ENCODE measurements around the gene MED27. TPM values are rescaled to one million over a fixed set of nuclear protein-coding genes. Genes with fewer than 3 reads are reported as not detected.

MED27 gene, protein sequence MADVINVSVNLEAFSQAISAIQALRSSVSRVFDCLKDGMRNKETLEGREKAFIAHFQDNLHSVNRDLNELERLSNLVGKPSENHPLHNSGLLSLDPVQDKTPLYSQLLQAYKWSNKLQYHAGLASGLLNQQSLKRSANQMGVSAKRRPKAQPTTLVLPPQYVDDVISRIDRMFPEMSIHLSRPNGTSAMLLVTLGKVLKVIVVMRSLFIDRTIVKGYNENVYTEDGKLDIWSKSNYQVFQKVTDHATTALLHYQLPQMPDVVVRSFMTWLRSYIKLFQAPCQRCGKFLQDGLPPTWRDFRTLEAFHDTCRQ
- total RNA-seq (2014; rRNA removed): 34.9 and 49.6 TPM in 2 replicates
- 48.4 TPM for polyA plus RNA-seq (2012)

DNA sequence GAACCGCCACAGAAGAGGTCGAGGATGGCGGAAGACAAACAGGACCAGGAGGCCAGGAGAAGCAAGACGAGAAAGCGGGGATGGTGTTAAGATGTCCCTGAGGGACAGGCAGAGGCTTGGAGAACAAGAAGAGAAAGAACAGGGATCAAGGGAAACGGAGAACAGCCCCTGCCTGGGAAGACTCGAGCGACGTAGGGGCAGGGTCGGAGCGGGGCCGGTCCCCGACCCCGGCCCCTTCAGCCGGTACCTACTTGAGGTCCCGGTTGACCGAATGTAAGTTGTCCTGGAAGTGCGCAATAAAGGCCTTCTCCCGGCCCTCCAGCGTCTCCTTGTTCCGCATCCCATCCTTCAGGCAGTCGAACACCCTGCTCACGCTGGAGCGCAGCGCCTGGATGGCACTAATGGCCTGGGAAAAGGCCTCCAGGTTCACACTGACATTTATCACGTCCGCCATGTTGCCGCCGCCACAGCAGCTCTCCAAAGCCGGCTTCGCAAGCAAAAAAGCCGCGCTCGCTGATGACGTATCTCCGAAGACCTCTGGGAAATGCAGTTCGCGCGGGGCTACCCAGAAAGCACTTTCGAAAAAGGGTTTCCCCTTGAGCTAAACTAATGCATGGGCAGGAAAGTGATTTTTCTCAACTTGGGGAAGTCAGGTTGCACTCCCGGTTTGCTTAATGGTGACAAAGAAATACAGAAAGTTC, at the start of gene MED27:
MED27 (minus strand) TSS at position 477 of the 701 bp plus-strand sequence; CDS start at position 454, 23 bp downstream.
- peak; percentile 90 for DNase-seq (ENCODE audit: low read depth)

DNA sequence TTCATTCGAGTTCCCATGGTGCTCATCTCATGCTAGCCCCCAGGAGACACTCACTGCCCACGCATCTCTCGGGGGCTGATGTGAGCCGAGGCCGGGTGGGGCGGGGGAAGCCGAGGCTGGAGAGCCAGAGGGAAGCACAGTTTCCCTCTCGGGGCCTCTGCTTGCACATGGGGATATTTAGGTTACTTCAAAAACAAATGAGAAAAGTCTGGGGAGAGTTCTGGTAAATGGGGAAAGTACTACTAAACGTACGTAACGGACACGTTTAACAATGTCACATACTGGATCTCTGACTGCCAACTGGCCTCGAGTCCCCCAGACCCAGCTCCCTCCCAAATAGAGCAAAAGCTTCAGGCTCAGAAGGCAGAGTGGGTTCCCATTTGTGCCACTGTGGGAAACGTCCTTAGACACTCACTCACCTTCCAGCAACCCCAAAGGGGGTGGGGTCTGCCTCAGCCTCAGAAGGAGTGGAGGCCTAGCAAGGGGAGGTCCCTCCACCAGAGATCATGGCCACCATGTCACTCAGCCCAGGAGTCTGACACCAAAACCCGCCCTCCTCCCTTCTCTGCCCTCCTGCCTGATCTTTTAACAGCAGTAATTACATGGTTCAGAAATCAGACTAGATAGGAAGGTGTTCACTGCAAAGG, 48.3 kb upstream of the MED27 start:
- no peak for DNase-seq (ENCODE audit: low read depth)

DNA sequence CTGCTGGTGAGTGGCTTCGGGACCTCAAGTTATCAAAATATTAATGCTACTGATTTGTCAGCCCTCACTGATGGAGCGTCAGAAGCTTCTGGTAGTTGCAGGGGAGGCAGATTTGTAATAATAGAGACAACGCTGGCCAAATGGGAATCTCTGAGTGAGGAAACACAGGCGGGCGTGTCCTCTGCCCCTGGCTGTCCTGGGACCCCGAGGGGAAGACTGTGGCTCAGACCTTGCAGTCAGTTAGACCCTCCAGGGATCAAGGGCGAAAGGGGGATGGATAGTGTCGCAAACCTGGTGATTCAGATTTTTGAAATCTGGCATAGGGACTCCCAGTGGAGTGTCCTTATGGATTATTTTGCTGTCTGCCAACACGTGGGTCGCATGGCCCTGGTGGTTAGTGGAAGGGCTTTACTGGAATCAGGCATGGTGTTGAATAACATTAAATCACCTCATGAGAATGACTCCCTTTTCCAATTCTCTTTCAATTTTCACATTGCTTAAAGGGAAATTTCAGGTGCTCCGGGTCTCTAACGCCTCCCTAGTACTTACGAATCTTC, 47.1 kb upstream of the MED27 start:
- DNase-seq (ENCODE audit: low read depth): no peak

DNA sequence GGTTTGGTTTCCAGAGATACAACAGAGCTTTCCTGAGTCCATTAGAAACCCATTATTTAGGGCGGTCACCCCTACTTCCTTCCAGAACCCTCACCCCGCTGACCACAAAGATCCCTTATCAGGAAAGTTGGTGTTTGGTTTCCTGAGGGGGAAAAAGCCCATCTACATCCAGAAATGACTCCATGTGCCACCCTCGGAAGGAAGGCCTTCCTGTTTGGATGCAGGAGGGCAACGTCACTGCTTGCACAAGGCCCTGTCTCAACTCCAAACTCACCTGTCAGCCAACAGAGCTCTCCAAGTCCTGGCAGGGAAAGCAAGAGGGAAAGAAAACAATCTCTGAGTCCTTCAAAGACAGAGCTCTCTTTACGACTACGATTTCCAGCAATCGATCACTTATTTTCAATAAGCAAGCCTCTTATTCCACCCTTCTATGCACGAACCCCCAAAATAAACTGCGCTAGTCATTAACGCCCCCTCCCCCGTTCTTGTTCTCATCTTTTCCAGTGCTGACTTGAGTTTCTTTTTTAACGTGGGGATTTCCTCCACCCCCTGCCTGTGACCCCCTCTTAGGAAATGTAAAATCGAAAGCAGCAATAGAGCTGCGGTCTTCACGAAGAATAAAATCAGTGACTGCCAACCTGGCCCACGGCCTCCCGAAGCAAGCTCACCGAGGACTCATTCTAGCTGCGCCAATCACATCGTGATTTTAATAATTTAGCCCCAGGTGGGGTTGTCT, 46.4 kb upstream of the MED27 start:
- no peak for DNase-seq (ENCODE audit: low read depth)

DNA sequence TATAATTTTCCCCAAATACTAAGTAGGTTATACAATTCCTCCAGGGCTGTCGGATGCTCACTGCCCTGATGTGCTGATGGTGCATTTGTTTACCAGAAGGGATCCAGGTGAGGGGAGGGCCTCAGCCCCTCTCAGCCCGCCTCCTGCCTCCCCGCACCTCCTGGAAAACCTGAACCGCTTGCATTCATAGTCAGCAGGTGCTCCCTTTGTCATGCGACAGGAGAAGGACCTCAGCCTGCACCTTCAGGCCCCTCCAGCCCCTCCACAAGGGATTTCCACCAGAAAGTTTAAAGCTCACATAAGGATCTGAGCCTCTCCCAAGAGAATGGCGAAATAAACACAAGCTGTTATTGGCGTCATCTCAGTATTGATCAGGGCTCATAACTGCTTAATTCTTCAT, 45.7 kb upstream of the MED27 start:
- no peak for DNase-seq (ENCODE audit: low read depth)

DNA sequence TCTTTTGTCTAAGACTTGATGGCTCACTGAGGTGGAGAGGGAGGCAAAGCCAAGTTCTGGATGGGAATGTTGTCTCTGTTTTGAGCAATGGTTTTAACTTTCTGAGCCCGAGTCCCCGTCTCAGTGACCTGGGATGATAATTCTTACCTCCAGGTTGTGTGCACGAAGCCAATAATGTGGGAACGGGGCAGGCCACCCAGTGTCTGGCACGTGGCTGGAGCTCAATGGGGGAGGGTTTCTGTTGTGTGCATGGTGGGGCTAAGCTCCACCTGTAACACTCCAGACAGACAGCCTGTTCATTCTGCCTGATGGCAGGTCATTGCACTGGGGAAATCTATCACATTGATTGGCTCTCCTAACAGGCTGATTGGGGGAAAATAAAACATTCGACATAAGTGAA, 45.1 kb upstream of the MED27 start:
- DNase-seq (ENCODE audit: low read depth): no peak

DNA sequence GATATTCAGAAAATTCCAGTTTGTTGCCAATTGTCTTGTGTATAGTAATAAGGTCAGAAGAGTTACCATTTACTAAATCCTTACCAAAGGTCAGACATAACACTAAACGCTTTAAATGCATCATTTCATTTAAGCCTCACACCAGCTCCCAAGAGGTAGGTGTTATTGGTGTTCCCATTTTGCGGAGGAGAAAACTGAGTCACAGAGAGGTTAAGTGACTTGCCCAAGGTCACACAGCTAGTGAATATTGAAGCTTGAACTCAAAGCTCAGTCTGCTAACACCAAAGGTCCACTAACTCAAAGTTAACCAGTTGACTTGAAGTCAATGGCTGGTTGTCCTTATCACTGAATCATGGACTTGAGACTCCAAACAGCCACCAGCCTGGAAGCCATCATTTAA, 41.4 kb upstream of the MED27 start:
- no peak for DNase-seq (ENCODE audit: low read depth)

DNA sequence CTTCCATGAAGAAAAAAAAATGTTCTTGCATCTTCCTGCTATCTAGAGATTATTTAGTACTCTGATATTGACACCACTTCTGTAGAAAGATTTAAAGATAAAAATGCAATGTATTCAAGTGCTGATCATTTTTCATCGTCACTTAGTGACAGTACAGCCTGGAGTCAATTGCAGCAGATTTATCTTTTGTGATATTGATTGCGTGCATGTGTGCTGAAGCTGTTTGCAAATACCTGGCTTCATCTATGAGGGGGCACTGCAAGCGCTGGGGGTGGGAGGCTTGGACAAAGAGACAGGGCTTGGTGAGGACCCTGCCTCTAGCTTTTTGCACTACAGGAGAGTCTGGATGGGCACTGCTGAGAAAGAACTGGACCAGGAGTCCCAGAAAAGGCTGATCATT, 38.0 kb upstream of the MED27 start:
- DNase-seq (ENCODE audit: low read depth): no peak

DNA sequence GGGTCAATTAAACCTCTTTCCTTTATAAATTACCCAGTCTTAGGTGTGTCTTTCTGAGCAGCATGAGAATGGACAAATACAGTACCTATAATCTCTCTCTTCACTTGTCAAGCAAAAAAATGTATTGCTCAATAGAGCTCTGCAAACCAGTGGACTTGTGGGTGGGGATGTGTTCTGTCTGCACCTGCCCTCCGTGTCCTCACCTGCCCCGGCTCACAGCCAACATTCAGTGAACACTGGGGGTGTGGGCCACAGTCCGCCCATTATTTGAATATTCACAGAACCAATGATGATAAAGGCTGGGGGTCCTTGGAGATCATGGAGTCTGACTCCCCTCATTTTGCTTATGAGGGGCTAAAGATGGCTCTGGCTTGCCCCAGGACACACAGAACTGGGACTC, 36.9 kb upstream of the MED27 start:
- DNase-seq (ENCODE audit: low read depth): no peak

DNA sequence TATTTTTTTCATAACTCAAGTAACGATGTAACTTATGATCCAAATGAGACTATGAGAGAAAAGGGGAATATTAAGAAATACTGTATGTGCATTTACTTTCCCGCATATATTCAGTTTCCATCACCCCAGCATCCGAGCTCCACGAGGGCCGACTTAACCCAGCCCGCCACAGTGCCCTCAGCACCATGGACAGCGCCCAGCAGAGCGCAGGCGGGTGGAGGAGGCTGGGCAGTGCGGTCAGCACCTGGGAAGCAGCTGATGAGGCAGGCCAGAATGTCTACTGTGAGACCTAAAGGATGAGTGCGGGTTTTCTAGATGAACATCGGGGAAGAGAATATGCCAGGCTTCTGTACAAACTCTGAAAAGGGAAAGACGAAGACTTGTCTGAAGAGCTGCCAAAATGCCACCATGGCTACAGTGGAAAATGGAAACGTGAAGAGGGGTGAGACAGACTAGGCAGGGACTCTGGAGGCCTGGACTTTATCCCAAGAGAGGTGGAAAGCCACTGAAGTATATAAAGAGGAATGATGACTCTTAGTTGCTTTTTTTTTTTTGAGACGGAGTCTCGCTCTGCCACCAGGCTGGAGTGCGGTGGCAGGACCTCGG, 34.5 kb upstream of the MED27 start:
- peak; percentile 53 for DNase-seq (ENCODE audit: low read depth)

DNA sequence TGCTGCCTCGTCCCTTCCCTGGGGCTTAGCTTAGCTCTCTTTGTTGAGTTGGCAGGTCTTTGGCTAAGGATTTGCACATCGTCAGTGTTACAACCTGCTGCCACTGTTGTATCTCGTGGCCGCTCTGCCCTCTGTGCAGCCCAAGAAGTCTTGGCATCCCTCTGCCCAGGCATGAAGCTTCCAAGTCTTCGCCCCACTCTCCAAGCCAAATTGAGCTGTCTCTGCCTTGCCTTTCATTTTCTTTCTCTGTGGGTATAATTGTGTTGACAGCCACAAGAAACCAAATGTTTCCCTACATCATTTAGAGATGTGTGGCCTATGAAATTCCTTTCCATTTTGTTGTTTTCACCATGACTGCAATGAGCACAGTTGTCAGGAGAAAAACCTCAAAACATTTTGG, 29.6 kb upstream of the MED27 start:
- DNase-seq (ENCODE audit: low read depth): no peak

DNA sequence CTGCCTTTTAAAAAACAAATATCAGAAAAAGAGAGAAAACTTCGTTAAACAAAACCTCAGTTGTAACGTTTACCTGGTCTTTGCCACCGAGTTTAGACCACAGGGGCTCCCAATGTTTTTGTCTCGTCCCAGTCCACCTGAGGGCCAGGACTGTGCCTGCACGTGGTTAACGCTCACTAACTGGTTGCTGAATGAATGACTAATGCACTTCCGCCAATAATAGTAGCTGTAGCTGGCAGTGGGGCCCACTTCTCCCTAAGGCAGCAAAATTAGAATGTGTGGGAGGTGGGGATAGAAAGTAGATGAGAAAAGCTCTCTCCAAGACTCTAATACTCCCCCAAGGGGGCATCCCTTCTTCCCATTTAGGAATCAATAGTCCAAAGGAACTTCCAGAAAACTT, 29.1 kb upstream of the MED27 start:
- no peak for DNase-seq (ENCODE audit: low read depth)

DNA sequence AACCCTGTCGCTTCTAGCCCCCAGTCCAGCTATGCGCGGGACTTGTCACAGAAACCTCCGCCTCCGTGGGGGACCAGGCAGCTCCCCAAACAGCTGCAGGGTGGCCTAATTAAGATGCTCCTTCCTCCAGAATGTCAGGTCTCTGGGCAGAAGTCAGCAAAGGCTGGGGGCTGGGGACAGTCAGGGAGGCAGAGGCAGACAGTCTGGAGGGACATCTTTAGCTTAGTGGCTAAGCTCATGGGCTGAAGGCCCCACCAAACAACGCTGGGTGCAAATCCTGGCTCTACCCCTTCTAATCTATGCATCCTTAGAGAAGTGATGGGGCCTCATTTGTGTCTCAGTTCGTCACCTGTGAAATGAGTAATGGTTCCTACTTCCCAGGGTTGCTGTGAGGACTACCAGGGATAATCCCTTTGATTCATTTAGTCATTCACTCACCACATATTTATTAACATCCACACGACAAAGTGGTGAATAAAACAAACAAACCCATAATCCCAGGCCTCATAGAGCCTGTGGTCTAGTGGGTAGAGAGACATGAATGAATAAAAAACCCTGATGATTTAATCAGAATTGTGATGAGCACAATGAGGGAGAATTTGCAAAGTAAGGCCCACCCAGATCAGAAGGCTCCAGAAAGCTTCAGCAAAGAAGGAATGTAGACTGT, 20.2 kb upstream of the MED27 start:
- peak; percentile 81 for DNase-seq (ENCODE audit: low read depth)

DNA sequence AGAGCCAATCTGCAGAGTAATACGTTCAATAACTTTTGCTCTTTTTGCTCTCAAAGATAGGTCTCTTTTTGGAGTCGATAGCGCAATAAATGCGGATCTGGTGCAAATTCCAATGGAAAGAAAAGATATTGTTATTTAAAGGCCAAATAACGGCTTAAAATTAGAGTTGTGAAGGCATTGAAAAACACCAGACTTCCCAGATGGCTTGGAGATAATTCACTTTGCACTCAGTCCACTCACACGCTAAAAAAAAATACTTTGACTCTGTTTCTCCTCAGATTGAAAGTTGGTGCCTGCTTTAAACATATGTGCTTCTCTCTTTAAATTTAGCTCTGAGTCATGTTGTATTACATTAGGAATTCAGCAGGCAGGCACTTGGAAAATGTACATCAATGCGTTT, 19.5 kb upstream of the MED27 start:
- DNase-seq (ENCODE audit: low read depth): no peak

DNA sequence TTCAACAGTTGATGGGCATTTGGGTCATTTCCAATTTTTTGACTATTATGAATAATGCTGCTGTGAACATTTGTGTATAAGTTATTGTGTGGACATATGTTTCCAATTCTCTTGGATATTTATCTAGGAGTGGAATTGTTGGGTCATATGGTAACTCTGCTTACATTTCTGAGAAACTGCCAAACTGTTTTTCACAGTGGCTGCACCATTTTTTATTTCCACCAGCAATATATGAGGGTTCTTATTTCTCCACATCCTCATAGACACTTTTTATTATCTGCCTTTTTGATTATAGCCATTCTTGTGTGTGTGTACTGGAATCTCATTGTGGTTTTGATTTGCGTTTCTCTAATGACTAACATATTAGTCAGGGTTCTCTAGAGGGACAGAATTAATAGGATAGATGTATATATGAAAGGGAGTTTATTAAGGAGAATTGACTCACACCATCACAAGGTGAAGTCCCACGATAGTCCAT, 14.7 kb upstream of the MED27 start:
- DNase-seq (ENCODE audit: low read depth): peak; percentile 62

DNA sequence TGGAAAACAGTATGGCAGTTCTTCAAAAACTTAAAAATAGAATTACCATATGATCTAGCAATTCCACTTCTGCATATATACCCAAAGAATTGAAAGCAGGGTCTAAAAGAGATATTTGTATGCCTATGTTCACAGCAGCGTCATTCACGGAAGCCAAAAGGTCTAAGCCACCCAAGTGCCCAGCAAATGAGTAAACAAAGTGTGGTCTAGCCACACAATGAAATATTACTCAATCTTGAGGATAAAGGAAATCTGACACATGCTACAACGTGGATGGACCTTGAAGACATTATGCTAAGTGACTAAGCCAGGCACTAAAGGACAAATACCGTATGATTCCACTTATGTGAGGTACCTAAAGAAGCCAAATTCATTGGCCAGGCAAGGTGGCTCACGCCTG, 11.1 kb upstream of the MED27 start:
- peak; percentile 83 for DNase-seq (ENCODE audit: low read depth)

DNA sequence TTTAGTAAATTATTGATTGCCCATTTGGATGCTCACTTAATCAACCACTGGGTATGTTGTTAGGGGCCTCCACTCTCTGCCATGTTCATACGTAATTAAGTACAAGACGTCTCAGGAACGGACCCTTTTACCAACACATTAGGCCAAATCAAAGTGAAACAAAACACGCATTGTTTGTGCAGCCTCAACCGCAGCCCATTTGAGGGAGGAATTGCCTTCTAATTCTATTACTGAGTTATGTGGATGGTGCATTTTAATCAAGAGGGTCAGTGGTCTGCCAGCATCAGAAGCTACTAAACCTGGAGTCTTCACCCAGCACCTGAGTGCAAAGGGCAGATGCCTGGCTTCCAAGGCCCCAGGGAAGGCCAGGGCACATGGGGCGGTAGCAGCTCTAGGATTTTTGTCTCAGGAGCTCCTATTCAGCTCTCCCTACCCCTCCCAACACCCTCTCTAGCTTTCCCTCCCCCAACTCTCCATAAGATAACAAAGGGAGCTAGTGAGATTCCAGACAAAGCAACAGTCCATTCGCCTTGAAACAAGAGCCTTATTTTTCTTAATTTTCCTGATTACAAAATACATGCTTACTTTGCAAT, 7.9 kb upstream of the MED27 start:
- no peak for DNase-seq (ENCODE audit: low read depth)

DNA sequence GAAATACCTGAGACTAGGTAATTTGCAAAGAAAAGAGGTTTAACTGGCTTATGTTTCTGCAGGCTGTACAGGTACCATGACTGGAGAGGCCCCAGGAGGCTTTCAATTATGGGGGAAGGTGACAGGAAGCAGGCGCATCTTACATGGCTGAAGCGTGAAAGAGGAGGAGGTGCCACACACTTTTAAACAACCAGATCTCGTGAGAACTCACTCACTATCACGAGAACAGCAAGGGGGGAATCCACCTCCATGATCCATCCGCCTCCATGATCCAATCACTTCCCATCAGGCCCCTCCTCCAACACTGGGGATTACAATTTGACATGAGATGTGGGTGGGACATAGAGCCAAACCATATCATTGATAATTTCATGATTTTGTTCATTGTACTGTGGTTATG, 2.5 kb upstream of the MED27 start:
- DNase-seq (ENCODE audit: low read depth): no peak

DNA sequence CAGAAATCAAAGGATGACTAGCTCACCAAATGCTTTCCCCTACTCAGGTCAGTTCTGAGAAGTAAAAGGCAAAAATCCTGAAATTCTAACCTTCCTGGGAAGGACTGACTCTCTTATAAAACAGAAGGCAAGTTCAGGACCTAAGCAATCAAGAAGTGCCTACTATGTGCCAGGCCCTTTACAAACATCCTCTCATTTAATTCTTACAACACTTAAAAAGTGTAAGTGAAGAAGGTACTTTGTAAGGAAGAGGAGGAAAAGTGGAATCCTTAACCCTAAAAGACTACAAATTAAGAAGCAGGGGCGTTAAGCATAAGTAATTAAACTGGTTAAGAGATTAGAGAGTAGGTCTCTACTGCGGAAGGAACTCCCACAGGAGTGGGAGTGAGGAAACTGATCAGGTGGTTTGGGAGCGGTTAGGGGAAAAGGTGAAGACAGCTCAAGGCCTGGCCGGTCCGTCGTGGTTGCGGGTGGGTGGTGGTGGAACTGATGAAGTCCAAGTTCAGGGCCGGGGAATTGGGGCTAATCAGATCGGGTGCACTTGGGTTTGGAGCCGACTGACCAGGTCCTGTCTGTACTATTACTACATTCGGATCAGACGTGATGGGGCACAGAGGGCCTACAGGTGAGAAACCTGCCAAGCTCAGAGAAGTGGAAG, 839 bp downstream of the MED27 start:
- no peak for DNase-seq (ENCODE audit: low read depth)

Data from LHCN-M2 (cell line).